HG03045 (cell line): ENCODE results near the gene ZNF124.
"Not testable (repeated sequence)": the region's sequence is repeated elsewhere in the genome, so short reads cannot be mapped to it uniquely, and the experiment has no call there.

Experiments
- ATAC-seq: cut with Tn5 transposase; IDR thresholded peaks from one replicate; pipeline ENCODE4 v1.9.1; 2021; ENCODE audit warnings: mild to moderate bottlenecking, moderate library complexity; ENCODE audit not compliant: unreplicated experiment

Gene ZNF124

GRCh38 chr1:247171875-247172563 lies at the start of gene ZNF124:
Gene ZNF124, minus strand, starts transcription at chr1:247172020. Its CDS starts 143 bp downstream, at chr1:247171877.
- peak; percentile 99 for ATAC-seq

GRCh38 chr1:247220280-247220679 lies 48.5 kb upstream of the ZNF124 start:
- not testable (repeated sequence) for ATAC-seq

GRCh38 chr1:247218121-247218651 lies 46.4 kb upstream of the ZNF124 start:
- no peak for ATAC-seq

GRCh38 chr1:247216261-247216660 lies 44.4 kb upstream of the ZNF124 start:
- no peak for ATAC-seq

GRCh38 chr1:247212627-247213617 lies 41.1 kb upstream of the ZNF124 start:
- no peak for ATAC-seq

- peak; percentile 42 for ATAC-seq
These were observed 40.2 kb upstream of the ZNF124 start for GRCh38 chr1:247212012-247212411.

- no peak for ATAC-seq
These were observed 39.5 kb upstream of the ZNF124 start for GRCh38 chr1:247211339-247211738.

- peak; percentile 97 for ATAC-seq
These were observed 38.7 kb upstream of the ZNF124 start for GRCh38 chr1:247210376-247211117.

- no peak for ATAC-seq
These were observed 38.2 kb upstream of the ZNF124 start for GRCh38 chr1:247210062-247210375.

- no peak for ATAC-seq
These were observed 37.6 kb upstream of the ZNF124 start for GRCh38 chr1:247209396-247209795.

GRCh38 chr1:247204177-247204647 lies 32.4 kb upstream of the ZNF124 start:
- no peak for ATAC-seq

GRCh38 chr1:247198781-247199180 lies 27.0 kb upstream of the ZNF124 start:
- ATAC-seq, result no peak

- ATAC-seq, result no peak
These were observed 22.1 kb upstream of the ZNF124 start for GRCh38 chr1:247193958-247194357.

GRCh38 chr1:247189981-247190798 lies 18.4 kb upstream of the ZNF124 start:
- no peak for ATAC-seq

- no peak for ATAC-seq
These were observed 13.8 kb upstream of the ZNF124 start for GRCh38 chr1:247185667-247186066.

GRCh38 chr1:247184254-247184653 lies 12.4 kb upstream of the ZNF124 start:
- no peak for ATAC-seq

- ATAC-seq, result no peak
These were observed 11.2 kb upstream of the ZNF124 start for GRCh38 chr1:247182994-247183393.

GRCh38 chr1:247180581-247180980 lies 8.8 kb upstream of the ZNF124 start:
- no peak for ATAC-seq

GRCh38 chr1:247177755-247178154 lies 5.9 kb upstream of the ZNF124 start:
- ATAC-seq, result no peak

GRCh38 chr1:247175458-247175857 lies 3.6 kb upstream of the ZNF124 start:
- no peak for ATAC-seq
